K562 (cell line): Measurements from ENCODE around the gene ZNF318. TPM values are rescaled to one million over a fixed set of nuclear protein-coding genes. Genes with fewer than 3 reads are reported as not detected.

Experiments
- ATF7 ChIP-seq: fragments of 450-650 bp; IDR thresholded peaks from 2 replicates; pipeline ENCODE4 v1.7.1; 2014; ENCODE audit warnings: mild to moderate bottlenecking, moderate library complexity
- CREB5 ChIP-seq: fragments of 250-450 bp; sonication (Bioruptor Pico); IDR thresholded peaks from 2 replicates; pipeline ENCODE4 v1.5.0; 2020; ENCODE audit warnings: mild to moderate bottlenecking
- CSDE1 ChIP-seq, 2 experiments: fragments of 450-650 bp; IDR thresholded peaks; 2 replicates each; pipeline ENCODE4 v1.6.1; 2016; ENCODE audit warnings: mild to moderate bottlenecking in 1 of 2
- DACH1 ChIP-seq: fragments of 450-650 bp; IDR thresholded peaks from 2 replicates; pipeline ENCODE4 v1.6.1; 2018; ENCODE audit not compliant: partially characterized antibody
- DPF2 ChIP-seq: fragments of 450-650 bp; IDR thresholded peaks from 2 replicates; pipeline ENCODE4 v1.6.1; 2016
- EHMT2 ChIP-seq: fragments of 450-650 bp; IDR thresholded peaks from 2 replicates; pipeline ENCODE4 v1.6.1; 2018; ENCODE audit warnings: antibody characterized with exemption
- FOXJ3 ChIP-seq: sonication (generic); formaldehyde crosslinking; IDR thresholded peaks from 2 replicates; pipeline ENCODE4 v1.4.0; 2020; ENCODE audit warnings: mild to moderate bottlenecking, missing genetic modification reagents
- HDAC3 ChIP-seq: fragments of 450-650 bp; IDR thresholded peaks from 2 replicates; pipeline ENCODE4 v1.6.1; 2018; ENCODE audit warnings: borderline replicate concordance, mild to moderate bottlenecking, moderate library complexity; ENCODE audit not compliant: partially characterized antibody
- HNRNPUL1 ChIP-seq: fragments of 200-400 bp; formaldehyde crosslinking; IDR thresholded peaks from 2 replicates; pipeline ENCODE4 v1.6.1; 2017; ENCODE audit warnings: low read length
- ILK ChIP-seq: fragments of 450-650 bp; IDR thresholded peaks from 2 replicates; pipeline ENCODE4 v1.6.1; 2016; ENCODE audit warnings: missing genetic modification characterization, low read depth, mild to moderate bottlenecking, missing compliant biosample characterization, moderate library complexity, borderline replicate concordance
- L3MBTL2 ChIP-seq: fragments of 450-650 bp; IDR thresholded peaks from 2 replicates; pipeline ENCODE4 v1.6.1; 2016; ENCODE audit warnings: mild to moderate bottlenecking, moderate library complexity
- LEF1 ChIP-seq: fragments of 450-650 bp; IDR thresholded peaks from 2 replicates; pipeline ENCODE4 v1.6.1; 2016; ENCODE audit warnings: mild to moderate bottlenecking
- MAZ ChIP-seq, 2 experiments: fragments of 450-650 bp in 1 of 2; sonication (generic) in 1 of 2; formaldehyde crosslinking; IDR thresholded peaks in 1 of 2; conservative IDR thresholded peaks in 1 of 2; 2 replicates each; pipeline versions ENCODE4 v1.4.0 to v1.5.0; 2020; ENCODE audit warnings: mild to moderate bottlenecking in 1 of 2, missing genetic modification reagents in 1 of 2
- MTF1 ChIP-seq: fragments of 250-450 bp; sonication (Bioruptor Pico); IDR thresholded peaks from 2 replicates; pipeline ENCODE4 v1.9.0; 2021; ENCODE audit warnings: moderate library complexity, mild to moderate bottlenecking, inconsistent platforms, borderline replicate concordance
- PYGO2 ChIP-seq: fragments of 450-650 bp; IDR thresholded peaks from 2 replicates; pipeline ENCODE4 v1.6.1; 2016; ENCODE audit warnings: mild to moderate bottlenecking, missing genetic modification characterization, moderate library complexity, missing compliant biosample characterization
- RBM17 ChIP-seq: fragments of 200-400 bp; formaldehyde crosslinking; IDR thresholded peaks from 2 replicates; pipeline ENCODE4 v1.6.1; 2017; ENCODE audit warnings: low read depth, mild to moderate bottlenecking, low read length, borderline replicate concordance
- RERE ChIP-seq: sonication (generic); formaldehyde crosslinking; IDR thresholded peaks from 2 replicates; pipeline ENCODE4 v1.8.0; 2023; ENCODE audit warnings: missing genetic modification reagents, mild to moderate bottlenecking, borderline replicate concordance
- SMAD1 ChIP-seq: fragments of 150-350 bp; IDR thresholded peaks from 2 replicates; pipeline ENCODE4 v1.6.1; 2014; ENCODE audit warnings: low read length, low read depth; ENCODE audit not compliant: partially characterized antibody
- SOX6 ChIP-seq: fragments of 450-650 bp; IDR thresholded peaks from 2 replicates; pipeline ENCODE4 v1.6.1; 2014; ENCODE audit warnings: mild to moderate bottlenecking
- SUPT5H ChIP-seq: fragments of 450-650 bp; IDR thresholded peaks from 2 replicates; pipeline ENCODE4 v1.6.1; 2016
- THRAP3 ChIP-seq: fragments of 450-650 bp; IDR thresholded peaks from 2 replicates; pipeline ENCODE4 v1.6.1; 2016; ENCODE audit warnings: mild to moderate bottlenecking, inconsistent platforms, borderline replicate concordance
- ZNF212 ChIP-seq: fragments of 450-650 bp; formaldehyde crosslinking; IDR thresholded peaks from 2 replicates; pipeline ENCODE4 v1.4.0; 2020; ENCODE audit warnings: mild to moderate bottlenecking
- ZNF551 ChIP-seq: fragments of 250-450 bp; sonication (Bioruptor Pico); IDR thresholded peaks from 2 replicates; pipeline ENCODE4 v1.5.0; 2021; ENCODE audit warnings: mild to moderate bottlenecking, moderate library complexity
- ZNF695 ChIP-seq: fragments of 450-650 bp; formaldehyde crosslinking; IDR thresholded peaks from 2 replicates; pipeline ENCODE4 v1.4.0; 2020; ENCODE audit warnings: mild to moderate bottlenecking, moderate library complexity
- ZNF707 ChIP-seq: fragments of 250-450 bp; sonication (Bioruptor Pico); conservative IDR thresholded peaks from 2 replicates; pipeline ENCODE4 v1.8.0; 2022; ENCODE audit warnings: inconsistent platforms, mild to moderate bottlenecking, moderate library complexity
- ZNF76 ChIP-seq: fragments of 250-450 bp; sonication (Bioruptor Pico); IDR thresholded peaks from 2 replicates; pipeline ENCODE4 v1.4.0; 2020; ENCODE audit warnings: mild to moderate bottlenecking, moderate library complexity, borderline replicate concordance
- polyA plus RNA-seq, 8 experiments: library from polyadenylated mRNA; depleted of rRNA in 4 of 8; stranded (reverse) in 5 of 8; unstranded in 3 of 8; fragments of >200 nt; fragmentation: Nextera tagmentation in 2 of 8; fragmentation: Illumina TruSeq in 1 of 8; extraction: Ambion mirVana in 2 of 8; extraction: Trizol in 1 of 8; gene quantifications; 2 replicates each; pipeline versions ENCODE4 v1.2.1 to v1.2.3, GENCODE V29; 2011 to 2014; ENCODE audit warnings: inconsistent platforms in 1 of 8, missing spikeins in 1 of 8
- total RNA-seq, 7 experiments: library from RNA; depleted of rRNA in 6 of 7; stranded (reverse); fragments of >200 nt in 6 of 7; fragmentation: Illumina TruSeq in 2 of 7; extraction: Trizol in 2 of 7; gene quantifications; 2 replicates each; pipeline versions ENCODE4 v1.2.1 to v1.2.3, GENCODE V29; 2011 to 2021; ENCODE audit warnings: low replicate concordance in 1 of 7

ZNF318 gene
- total and polyA plus RNA-seq, 9 of the 15 experiments (the other 6 are each of a cell fraction or from before 2014, with no cell fraction given) = 3.2 to 19.0 (median 9.2) TPM

GRCh38 chr6:43391440-43392031 is 22.1 kb upstream of the ZNF318 start (continued):
- TF ChIP-seq SMAD1 = no peak
- no peak for TF ChIP-seq MTF1 (CRISPR knock-in tag)
- no peak for TF ChIP-seq ZNF76 (CRISPR knock-in tag)
- TF ChIP-seq THRAP3 = no peak
- peak; percentile 68; the same call in 1 of the 2 replicates for TF ChIP-seq LEF1
- TF ChIP-seq SUPT5H = no peak
- TF ChIP-seq MAZ (CRISPR knock-in tag; conservative IDR thresholded peaks at IDR 0.05 in 1 of 2, IDR thresholded peaks at IDR 0.05 in 1 of 2) = peak; percentile 30 to 37; a peak in 1 of 4 replicates
- no peak for TF ChIP-seq ZNF212 (CRISPR knock-in tag)
- TF ChIP-seq SOX6 = peak; percentile 74; the same call in 1 of the 2 replicates
- TF ChIP-seq HNRNPUL1 = no peak
- TF ChIP-seq ZNF551 (CRISPR knock-in tag) = no peak
- no peak for TF ChIP-seq ZNF707
- no peak for TF ChIP-seq EHMT2
- no peak for TF ChIP-seq ZNF695 (CRISPR knock-in tag)
- no peak for TF ChIP-seq ILK
- TF ChIP-seq CREB5 (CRISPR knock-in tag) = no peak
- TF ChIP-seq PYGO2 (tag) = no peak
- TF ChIP-seq DPF2 = no peak
- no peak for TF ChIP-seq FOXJ3 (CRISPR knock-in tag)
- TF ChIP-seq RBM17 = no peak
- no peak for TF ChIP-seq HDAC3
- peak; percentile 97 for TF ChIP-seq L3MBTL2
- no peak for TF ChIP-seq CSDE1 (IDR thresholded peaks at IDR 0.05)
- no peak for TF ChIP-seq RERE (CRISPR knock-in tag)
- TF ChIP-seq ATF7 = peak; percentile 10; the same call in 1 of the 2 replicates
- no peak for TF ChIP-seq DACH1
